ENCODE data around the gene INSL3.

INSL3 gene

DNA sequence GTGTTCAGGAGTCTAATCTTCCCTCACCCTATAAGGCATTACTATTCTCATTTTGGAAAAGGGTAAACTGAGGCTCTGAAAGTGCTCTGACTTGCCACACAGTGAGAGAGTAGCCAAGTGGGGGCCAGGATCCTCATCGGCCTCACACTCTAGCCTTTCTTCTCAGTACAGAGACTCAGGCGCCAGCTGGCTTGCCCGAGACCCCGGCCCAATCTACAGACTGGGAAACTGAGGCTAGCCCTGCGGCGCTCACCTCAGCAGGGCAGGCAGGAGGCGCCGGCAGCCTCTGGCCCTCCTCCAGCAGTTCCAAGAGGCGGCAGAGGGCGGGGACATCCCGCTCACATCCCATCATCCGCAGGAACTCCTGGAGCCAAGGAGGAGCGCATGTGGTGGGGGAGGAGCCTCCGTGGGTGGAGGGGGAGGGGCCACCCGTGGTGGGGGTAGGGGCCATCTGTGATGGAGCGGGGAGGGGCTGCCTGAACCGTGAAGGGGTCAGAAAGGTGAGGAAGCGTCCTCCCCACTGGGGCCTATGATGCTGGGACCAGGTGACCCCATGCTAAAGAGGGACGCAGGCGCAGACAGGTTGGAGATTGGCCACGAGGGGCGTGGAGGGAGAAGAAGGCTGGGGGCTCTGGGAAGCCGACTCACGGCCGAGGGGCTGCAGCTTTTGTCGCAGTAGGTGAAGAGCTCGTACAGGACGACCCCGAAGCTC, 8.7 kb upstream of the INSL3 start:
- Histone ChIP-seq H3K36me3 (ENCODE audit: insufficient read depth, low read length) (peaks cover 21% of the 10 kb centered on the region; the same call in 1 of the 2 replicates), H3K4me1 (ENCODE audit: insufficient read depth, low read length, poor library complexity, severe bottlenecking) (no peaks in the 10 kb centered on the region), H3K9me3 (ENCODE audit: insufficient read depth, low read depth, low read length) (no peaks in the 10 kb centered on the region), H2AFZ (ENCODE audit: low read length) (no peak overlapping the region), H3K9ac (ENCODE audit: low read depth, low read length, poor library complexity, severe bottlenecking) (no peak overlapping the region), H3K79me2 (ENCODE audit: insufficient read depth, low read length) (no peaks in the 10 kb centered on the region), H3K27me3 (ENCODE audit: insufficient read depth, low read length, poor library complexity, severe bottlenecking) (no peaks in the 10 kb centered on the region), H3K4me3 (ENCODE audit: low read length, poor library complexity, severe bottlenecking) (no peak overlapping the region), H3F3A (ENCODE audit: low read depth) (no peaks in the 10 kb centered on the region), H4K20me1 (ENCODE audit: insufficient read depth, low read length, poor library complexity, severe bottlenecking) (no peaks in the 10 kb centered on the region), H3K9me2 (replicated peaks; ENCODE audit: low read depth, low read length) (no peaks in the 10 kb centered on the region), H3K4me2 (ENCODE audit: low read depth, low read length, poor library complexity, severe bottlenecking) (no peak overlapping the region)
- TF ChIP-seq, protein P1, sequence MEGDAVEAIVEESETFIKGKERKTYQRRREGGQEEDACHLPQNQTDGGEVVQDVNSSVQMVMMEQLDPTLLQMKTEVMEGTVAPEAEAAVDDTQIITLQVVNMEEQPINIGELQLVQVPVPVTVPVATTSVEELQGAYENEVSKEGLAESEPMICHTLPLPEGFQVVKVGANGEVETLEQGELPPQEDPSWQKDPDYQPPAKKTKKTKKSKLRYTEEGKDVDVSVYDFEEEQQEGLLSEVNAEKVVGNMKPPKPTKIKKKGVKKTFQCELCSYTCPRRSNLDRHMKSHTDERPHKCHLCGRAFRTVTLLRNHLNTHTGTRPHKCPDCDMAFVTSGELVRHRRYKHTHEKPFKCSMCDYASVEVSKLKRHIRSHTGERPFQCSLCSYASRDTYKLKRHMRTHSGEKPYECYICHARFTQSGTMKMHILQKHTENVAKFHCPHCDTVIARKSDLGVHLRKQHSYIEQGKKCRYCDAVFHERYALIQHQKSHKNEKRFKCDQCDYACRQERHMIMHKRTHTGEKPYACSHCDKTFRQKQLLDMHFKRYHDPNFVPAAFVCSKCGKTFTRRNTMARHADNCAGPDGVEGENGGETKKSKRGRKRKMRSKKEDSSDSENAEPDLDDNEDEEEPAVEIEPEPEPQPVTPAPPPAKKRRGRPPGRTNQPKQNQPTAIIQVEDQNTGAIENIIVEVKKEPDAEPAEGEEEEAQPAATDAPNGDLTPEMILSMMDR (conservative IDR thresholded peaks at IDR 0.05; ENCODE audit: low read length) = no peak
- no peak for TF ChIP-seq EZH2phosphoT487 (IDR thresholded peaks at IDR 0.05; ENCODE audit: borderline replicate concordance)

DNA sequence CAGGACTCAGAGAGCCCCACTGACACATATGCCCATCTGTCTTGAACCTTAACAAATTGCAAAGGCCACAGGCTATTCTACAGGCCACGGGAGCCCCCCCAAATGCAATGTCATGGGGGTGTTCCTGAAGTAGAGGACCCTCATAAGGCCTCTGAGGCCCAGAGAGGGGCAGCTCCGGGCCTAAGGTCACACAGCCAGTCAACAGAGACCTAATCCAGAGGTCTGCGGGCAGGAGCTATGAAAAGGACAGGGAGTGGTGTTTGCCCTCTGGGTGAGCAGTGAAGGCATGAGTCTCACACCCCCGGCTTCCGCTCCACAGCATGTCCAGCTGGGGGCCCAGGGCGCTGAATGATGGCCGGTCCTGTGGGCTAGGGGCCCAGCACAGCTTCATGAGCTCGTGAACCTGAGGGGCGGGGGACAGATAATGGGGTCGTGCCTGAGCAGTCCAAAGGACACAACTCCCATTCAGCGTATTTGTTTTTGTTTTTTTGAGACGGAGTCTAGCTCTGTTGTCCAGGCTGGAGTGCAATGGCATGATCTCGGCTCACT, 5.3 kb upstream of the INSL3 start:
- TF ChIP-seq, protein P1 (conservative IDR thresholded peaks at IDR 0.05; ENCODE audit: low read length) = no peak
- no peak for TF ChIP-seq EZH2phosphoT487 (IDR thresholded peaks at IDR 0.05; ENCODE audit: borderline replicate concordance)
- H3K4me2 ChIP-seq (ENCODE audit: low read depth, low read length, poor library complexity, severe bottlenecking) = no peak overlapping the region
- H2AFZ ChIP-seq (ENCODE audit: low read length) = no peak overlapping the region
- no peaks in the 10 kb centered on the region for H3K9me3 ChIP-seq (ENCODE audit: insufficient read depth, low read depth, low read length)
- no peaks in the 10 kb centered on the region for H3K9me2 ChIP-seq (replicated peaks; ENCODE audit: low read depth, low read length)
- H3K9ac ChIP-seq (ENCODE audit: low read depth, low read length, poor library complexity, severe bottlenecking) = no peak overlapping the region
- no peaks in the 10 kb centered on the region for H3K79me2 ChIP-seq (ENCODE audit: insufficient read depth, low read length)
- no peak overlapping the region for H3K4me3 ChIP-seq (ENCODE audit: low read length, poor library complexity, severe bottlenecking)
- no peaks in the 10 kb centered on the region for H3F3A ChIP-seq (ENCODE audit: low read depth)
- peaks cover 7% of the 10 kb centered on the region; the same call in 1 of the 2 replicates for H3K36me3 ChIP-seq (ENCODE audit: insufficient read depth, low read length)
- no peaks in the 10 kb centered on the region for H3K4me1 ChIP-seq (ENCODE audit: insufficient read depth, low read length, poor library complexity, severe bottlenecking)
- no peaks in the 10 kb centered on the region for H3K27me3 ChIP-seq (ENCODE audit: insufficient read depth, low read length, poor library complexity, severe bottlenecking)
- no peaks in the 10 kb centered on the region for H4K20me1 ChIP-seq (ENCODE audit: insufficient read depth, low read length, poor library complexity, severe bottlenecking)

DNA sequence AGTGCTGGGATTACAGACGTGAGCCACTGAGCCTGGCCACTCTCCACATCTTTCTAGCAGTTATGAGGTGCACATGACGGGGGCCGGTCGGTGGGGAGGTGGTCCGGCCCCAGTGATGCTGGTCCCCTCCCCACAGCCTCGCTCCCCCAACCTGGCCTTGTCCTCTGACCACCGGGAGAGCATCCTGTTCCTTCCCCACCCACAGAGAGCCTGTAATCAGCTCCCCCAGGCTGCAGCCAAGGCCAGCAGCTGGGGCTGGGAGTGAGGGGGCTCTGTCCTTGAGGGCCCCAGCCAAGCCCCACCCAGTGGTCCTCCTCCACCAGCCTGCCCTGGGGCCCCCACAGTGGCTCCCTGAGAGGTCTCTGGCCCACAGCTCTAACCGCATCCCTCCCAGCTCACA, 3.0 kb upstream of the INSL3 start:
- no peaks in the 10 kb centered on the region for H3K79me2 ChIP-seq (ENCODE audit: insufficient read depth, low read length)
- H3K9ac ChIP-seq (ENCODE audit: low read depth, low read length, poor library complexity, severe bottlenecking) = no peak overlapping the region
- no peaks in the 10 kb centered on the region for H4K20me1 ChIP-seq (ENCODE audit: insufficient read depth, low read length, poor library complexity, severe bottlenecking)
- no peak overlapping the region for H3K4me2 ChIP-seq (ENCODE audit: low read depth, low read length, poor library complexity, severe bottlenecking)
- H3K9me3 ChIP-seq (ENCODE audit: insufficient read depth, low read depth, low read length) = no peaks in the 10 kb centered on the region
- no peaks in the 10 kb centered on the region for H3K36me3 ChIP-seq (ENCODE audit: insufficient read depth, low read length)
- no peaks in the 10 kb centered on the region for H3K9me2 ChIP-seq (replicated peaks; ENCODE audit: low read depth, low read length)
- H3K4me1 ChIP-seq (ENCODE audit: insufficient read depth, low read length, poor library complexity, severe bottlenecking) = no peaks in the 10 kb centered on the region
- H3K4me3 ChIP-seq (ENCODE audit: low read length, poor library complexity, severe bottlenecking) = no peak overlapping the region
- no peaks in the 10 kb centered on the region for H3K27me3 ChIP-seq (ENCODE audit: insufficient read depth, low read length, poor library complexity, severe bottlenecking)
- H3F3A ChIP-seq (ENCODE audit: low read depth) = no peaks in the 10 kb centered on the region
- no peak for TF ChIP-seq EZH2phosphoT487 (IDR thresholded peaks at IDR 0.05; ENCODE audit: borderline replicate concordance)
- TF ChIP-seq, protein P1 (conservative IDR thresholded peaks at IDR 0.05; ENCODE audit: low read length) = no peak
- H2AFZ ChIP-seq (ENCODE audit: low read length) = no peak overlapping the region
